Nephron (organoid): ENCODE results near the gene OR2T34.

Experiments
- H3K27ac Mint-ChIP-seq, 3 experiments: 2 replicates each; pipeline ENCODE4 v1.8.0; 2020; ENCODE audit warnings: mixed read lengths in 3 of 3, mild to moderate bottlenecking in 2 of 3, moderate library complexity in 1 of 3
- H3K27me3 Mint-ChIP-seq: 2 replicates; pipeline ENCODE4 v1.8.0; 2021; ENCODE audit warnings: low read depth, mild to moderate bottlenecking, moderate library complexity, mixed read lengths
- H3K36me3 Mint-ChIP-seq: 2 replicates; pipeline ENCODE4 v1.8.0; 2020; ENCODE audit warnings: low read depth, mixed read lengths
- H3K4me1 Mint-ChIP-seq: 2 replicates; pipeline ENCODE4 v1.8.0; 2020; ENCODE audit warnings: mixed read lengths
- H3K4me3 Mint-ChIP-seq, 3 experiments: 2 replicates each; pipeline ENCODE4 v1.8.0; 2020; ENCODE audit warnings: mild to moderate bottlenecking in 3 of 3, mixed read lengths in 3 of 3, moderate library complexity in 2 of 3
- H3K9me3 Mint-ChIP-seq: 2 replicates; pipeline ENCODE4 v1.8.0; 2020; ENCODE audit warnings: mixed read lengths
- CTCF ChIP-seq, 3 experiments: fragments of 200-600 bp; sonication (generic); IDR thresholded peaks; one replicate each; pipeline ENCODE4 v1.5.0; 2021; ENCODE audit warnings: antibody characterized with exemption in 3 of 3; ENCODE audit not compliant: unreplicated experiment in 3 of 3

The OR2T34 gene

DNA sequence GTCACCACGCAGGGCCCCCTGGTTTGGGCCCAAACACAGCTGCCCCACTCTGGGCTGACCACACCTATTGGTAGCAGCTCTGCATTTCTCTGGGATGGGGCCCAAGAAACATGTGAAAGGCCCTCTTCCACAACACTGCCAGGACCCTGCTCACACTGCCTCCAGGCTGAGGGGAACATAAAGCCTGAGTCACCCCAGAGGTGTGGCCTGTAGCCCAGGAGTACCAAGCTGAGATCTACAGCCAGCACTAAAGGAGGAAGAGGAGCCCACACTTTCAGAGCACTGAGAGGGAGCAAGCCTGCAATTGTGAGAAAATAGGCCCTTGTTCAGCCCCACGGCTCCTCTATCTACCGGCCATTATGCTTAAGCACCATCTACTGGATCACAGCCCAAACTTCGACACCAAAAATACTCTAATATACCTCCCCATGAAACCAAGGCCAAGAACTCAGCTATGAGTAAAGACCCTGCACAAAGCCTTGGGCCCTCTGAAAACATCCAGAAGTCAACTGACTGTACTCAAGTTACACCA, 37.4 kb upstream of the OR2T34 start:
- no peak for TF ChIP-seq CTCF (IDR thresholded peaks at IDR 0.05; ENCODE audit: unreplicated experiment in 3 of 3)
- no peaks in the 10 kb centered on the region for H3K27me3 Mint-ChIP-seq
- no peak overlapping the region for H3K27ac Mint-ChIP-seq
- no peak overlapping the region for H3K4me3 Mint-ChIP-seq
- H3K36me3 Mint-ChIP-seq = no peaks in the 10 kb centered on the region
- H3K4me1 Mint-ChIP-seq = no peaks in the 10 kb centered on the region
- peaks cover 39% of the 10 kb centered on the region for H3K9me3 Mint-ChIP-seq

DNA sequence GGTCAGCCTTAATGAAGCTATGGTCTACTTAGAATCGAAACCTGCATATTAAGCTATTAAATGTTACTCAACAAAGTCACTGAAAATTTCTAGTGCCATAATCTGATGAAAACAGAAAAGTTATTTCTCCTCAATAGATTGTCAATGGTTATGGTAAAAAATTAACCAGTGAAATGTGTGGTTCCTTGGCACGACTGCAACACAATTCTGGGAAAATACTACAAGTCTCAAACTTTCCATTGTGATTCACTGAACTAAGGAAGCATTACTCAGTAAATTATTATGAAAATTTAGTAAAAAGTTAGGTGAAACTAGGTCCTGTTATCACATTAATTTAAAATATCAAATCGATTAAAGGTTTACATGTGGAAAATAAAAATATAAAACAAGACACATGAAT, 35.7 kb upstream of the OR2T34 start:
- Mint-ChIP-seq H3K27me3 (no peaks in the 10 kb centered on the region), H3K4me3 (no peak overlapping the region), H3K4me1 (no peaks in the 10 kb centered on the region), H3K36me3 (no peaks in the 10 kb centered on the region), H3K9me3 (peaks cover 40% of the 10 kb centered on the region), H3K27ac (no peak overlapping the region)
- TF ChIP-seq CTCF (IDR thresholded peaks at IDR 0.05; ENCODE audit: unreplicated experiment in 3 of 3) = no peak

- no peak overlapping the region for H3K4me3 Mint-ChIP-seq
- TF ChIP-seq CTCF (IDR thresholded peaks at IDR 0.05; ENCODE audit: unreplicated experiment in 3 of 3) = no peak
- H3K27me3 Mint-ChIP-seq = no peaks in the 10 kb centered on the region
- H3K4me1 Mint-ChIP-seq = no peaks in the 10 kb centered on the region
- H3K9me3 Mint-ChIP-seq = peaks cover 39% of the 10 kb centered on the region
- H3K36me3 Mint-ChIP-seq = no peaks in the 10 kb centered on the region
- no peak overlapping the region for H3K27ac Mint-ChIP-seq
These were observed 24.8 kb upstream of the OR2T34 start for GRCh38 chr1:248599396-248599795.

DNA sequence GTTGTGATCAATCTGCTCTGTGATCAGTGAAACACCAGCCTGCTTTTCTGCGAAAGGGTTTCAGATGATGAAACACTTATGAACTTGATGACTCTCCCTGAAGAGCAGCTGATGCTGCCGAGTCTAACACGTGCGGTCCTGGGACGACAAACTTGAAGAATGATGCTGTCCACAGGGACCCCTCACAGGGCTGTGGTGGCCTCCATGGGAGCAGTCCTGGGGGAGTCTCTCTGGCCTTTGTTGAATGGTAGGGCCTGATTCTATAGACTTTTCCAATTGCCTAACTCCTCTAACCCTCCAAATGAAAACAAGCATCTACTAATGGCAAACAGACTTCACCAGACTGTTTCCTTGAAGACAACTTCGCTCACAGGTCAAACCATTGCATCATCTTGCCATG, 23.0 kb upstream of the OR2T34 start, which contains the start of gene OR2T10:
TSS of gene OR2T10 (minus strand) at position 112 of the 400 bp plus-strand sequence. CDS start 3,932 bp downstream, outside the sequence.
- Mint-ChIP-seq H3K27ac (no peak within 1 kb of the TSS), H3K36me3 (no peaks in the 10 kb centered on the region), H3K27me3 (no peaks in the 10 kb centered on the region), H3K4me1 (no peaks in the 10 kb centered on the region), H3K9me3 (peaks cover 42% of the 10 kb centered on the region), H3K4me3 (no peak within 1 kb of the TSS)
- TF ChIP-seq CTCF (IDR thresholded peaks at IDR 0.05; ENCODE audit: unreplicated experiment in 3 of 3) = no peak

DNA sequence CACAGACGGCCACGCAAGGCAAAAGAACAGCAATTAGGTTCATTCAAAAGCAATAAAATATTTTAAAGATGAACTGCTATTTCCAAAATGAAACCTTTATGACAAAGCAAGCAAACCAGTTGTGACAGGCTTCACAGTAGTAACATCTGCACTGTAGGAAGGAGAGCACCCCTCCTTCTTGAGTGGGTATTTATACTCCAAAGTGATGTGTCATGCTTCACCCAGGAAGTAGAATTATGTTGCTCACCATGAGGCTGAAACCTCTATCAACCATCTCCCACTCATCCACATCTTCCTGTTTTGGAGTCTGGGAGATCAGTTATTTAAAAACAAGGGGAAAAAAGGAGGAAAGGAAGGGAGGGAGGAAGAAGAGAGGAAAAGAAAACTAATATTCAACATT, 22.1 kb upstream of the OR2T34 start:
- no peak overlapping the region for H3K27ac Mint-ChIP-seq
- H3K4me1 Mint-ChIP-seq = no peaks in the 10 kb centered on the region
- H3K36me3 Mint-ChIP-seq = no peaks in the 10 kb centered on the region
- no peak for TF ChIP-seq CTCF (IDR thresholded peaks at IDR 0.05; ENCODE audit: unreplicated experiment in 3 of 3)
- peaks cover 38% of the 10 kb centered on the region for H3K9me3 Mint-ChIP-seq
- no peak overlapping the region for H3K4me3 Mint-ChIP-seq
- H3K27me3 Mint-ChIP-seq = no peaks in the 10 kb centered on the region

DNA sequence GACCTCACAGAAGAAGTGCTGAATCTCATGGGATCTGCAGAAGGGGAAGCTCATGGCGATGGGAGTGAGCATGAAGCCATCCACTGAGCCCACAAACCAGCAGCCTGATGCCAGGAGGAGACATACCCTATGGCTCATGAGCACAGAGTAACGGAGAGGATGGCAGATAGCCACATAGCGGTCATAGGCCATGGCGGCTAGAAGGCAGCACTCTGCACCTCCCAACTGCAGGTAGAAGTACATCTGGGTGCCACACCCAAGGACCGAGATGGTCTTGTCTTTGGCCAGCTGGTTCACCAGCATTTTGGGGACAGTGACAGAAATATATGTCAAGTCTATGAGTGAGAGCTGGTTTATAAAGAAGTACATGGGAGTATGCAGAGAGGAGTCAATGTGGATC, 18.7 kb upstream of the OR2T34 start:
- Mint-ChIP-seq H3K27me3 (no peaks in the 10 kb centered on the region), H3K4me3 (no peak overlapping the region), H3K36me3 (no peaks in the 10 kb centered on the region), H3K9me3 (peaks cover 41% of the 10 kb centered on the region), H3K27ac (no peak overlapping the region), H3K4me1 (no peaks in the 10 kb centered on the region)
- no peak for TF ChIP-seq CTCF (IDR thresholded peaks at IDR 0.05; ENCODE audit: unreplicated experiment in 3 of 3)
